Activated CD4-positive, alpha-beta memory T cell treated with anti-CD3 and anti-CD28 coated beads, Interleukin-2, amount 10 ng/mL, durations not matched to agents 7 days and 5 days (primary cell): ENCODE results near the gene RPS18. TPM values are rescaled to one million over a fixed set of nuclear protein-coding genes. Genes with fewer than 3 reads are reported as not detected.
A peak's percentile ranks its signal among the peaks of the same experiment; 100 is the strongest.
"Not testable (repeated sequence)": the region's sequence is repeated elsewhere in the genome, so short reads cannot be mapped to it uniquely, and the experiment has no call there.

Experiments
- CTCF ChIA-PET: fragments of 350-600 bp; sonication (Branson Sonifier 250); formaldehyde crosslinking; loops from one replicate; lab custom pipeline; 2021; ENCODE audit warnings: antibody characterized with exemption, inconsistent platforms; lab: Charles Lee
- POLR2A ChIA-PET: fragments of 350-600 bp; sonication (Branson Sonifier 250); formaldehyde crosslinking; loops from one replicate; lab custom pipeline; 2021; ENCODE audit warnings: antibody characterized with exemption; lab: Charles Lee
- DNase-seq: peaks from one replicate; pipeline ENCODE4 v3.0.0-alpha.2; 2020
- H3K27ac Mint-ChIP-seq: one replicate; pipeline ENCODE4 v1.8.0; 2021; ENCODE audit warnings: mild to moderate bottlenecking, mixed read lengths
- H3K27me3 Mint-ChIP-seq: one replicate; pipeline ENCODE4 v1.8.0; 2021; ENCODE audit warnings: mixed read lengths
- H3K36me3 Mint-ChIP-seq: one replicate; pipeline ENCODE4 v1.8.0; 2021; ENCODE audit warnings: low read depth, mixed read lengths
- H3K4me1 Mint-ChIP-seq: one replicate; pipeline ENCODE4 v1.8.0; 2021; ENCODE audit warnings: mixed read lengths
- H3K4me3 Mint-ChIP-seq: one replicate; pipeline ENCODE4 v1.8.0; 2021; ENCODE audit warnings: mild to moderate bottlenecking, mixed read lengths
- H3K9me3 Mint-ChIP-seq: one replicate; pipeline ENCODE4 v1.8.0; 2021; ENCODE audit warnings: mixed read lengths
- total RNA-seq, 2 experiments: library from RNA; stranded (reverse); gene quantifications; one replicate each; pipeline ENCODE4 v1.2.3, GENCODE V29; 2021

Gene RPS18
- 1,000 to 10,000 TPM; 2,403 to 2,442 TPM for total RNA-seq

DNA sequence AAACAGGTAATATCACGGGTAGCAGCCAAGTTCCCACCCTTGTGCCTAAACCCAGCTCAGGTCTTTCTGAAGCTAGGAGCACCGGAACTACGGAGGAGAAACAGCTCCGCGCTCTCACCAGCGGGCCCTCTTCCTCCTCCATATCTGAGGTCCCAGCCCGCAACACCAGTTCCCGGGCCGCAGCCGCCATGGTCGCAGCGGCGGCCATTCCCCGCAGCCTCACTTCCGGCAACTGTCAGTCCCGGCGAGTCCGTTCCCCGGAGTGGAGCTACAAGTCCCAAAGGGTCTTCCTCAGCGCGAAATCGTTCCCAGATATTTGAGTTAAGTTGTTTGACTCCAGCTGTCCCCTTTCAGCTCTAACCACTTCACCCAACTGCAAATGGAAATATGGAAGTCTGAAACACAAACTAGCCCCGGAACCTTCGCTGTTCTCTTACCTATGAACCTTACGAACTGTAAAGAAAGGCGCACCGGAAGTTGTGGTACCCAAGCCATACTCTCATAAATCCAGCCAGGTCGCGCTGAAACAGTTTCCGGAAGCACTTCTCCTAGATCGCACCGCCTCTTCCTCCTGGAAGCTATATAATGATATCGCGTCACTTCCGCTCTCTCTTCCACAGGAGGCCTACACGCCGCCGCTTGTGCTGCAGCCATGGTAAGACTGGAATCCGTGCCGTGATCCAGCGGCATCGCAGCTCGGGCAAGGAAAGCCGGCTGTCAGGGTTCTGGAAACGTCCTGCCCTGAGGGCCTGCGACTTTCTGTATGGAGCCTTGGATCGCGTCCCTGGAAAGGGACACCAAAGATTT lies at the start of gene RPS18, which contains the start of gene VPS52:
RPS18 (plus strand) TSS at position 608 of the 807 bp plus-strand sequence; CDS start at position 653, 45 bp downstream.
VPS52 (minus strand) TSS at position 409 of the 807 bp plus-strand sequence; CDS start at position 208, 201 bp downstream.
- Mint-ChIP-seq H3K4me3 (peak within 1 kb of the TSS; percentile 92), H3K36me3 (peaks cover 86% of the 10 kb centered on the region), H3K9me3 (no peaks in the 10 kb centered on the region), H3K27ac (peak within 1 kb of the TSS; percentile 99), H3K4me1 (peaks cover 64% of the 10 kb centered on the region), H3K27me3 (no peaks in the 10 kb centered on the region)
- POLR2A ChIA-PET = interaction anchor here (0.6 to 4.2 kb wide), 40 partner anchors 8 to 1313 kb away, joined by 3 to 76 read pairs (median 5); partner anchors contain the start of genes BRD2, CUTA, NELFE and PFDN6
- CTCF ChIA-PET = interaction anchor here (0.8 to 2.2 kb wide), 12 partner anchors 11 to 440 kb away, joined by 3 to 27 read pairs (median 4); partner anchors contain the start of genes HSD17B8, PFDN6, RING1 and UQCC2
- DNase-seq = peak; percentile 93

- H3K4me3 Mint-ChIP-seq, DNase-seq, H3K4me1 Mint-ChIP-seq, POLR2A ChIA-PET, H3K36me3 Mint-ChIP-seq, H3K9me3 Mint-ChIP-seq, H3K27ac Mint-ChIP-seq: not testable (repeated sequence)
- H3K27me3 Mint-ChIP-seq = peaks cover 52% of the 10 kb centered on the region
- CTCF ChIA-PET = interaction anchor here (1.2 kb wide), 1 partner anchor 22 kb away, joined by 3 read pairs; no protein-coding TSS in a partner anchor
These were observed 45.3 kb upstream of the RPS18 start for GRCh38 chr6:33226503-33227120.

DNA sequence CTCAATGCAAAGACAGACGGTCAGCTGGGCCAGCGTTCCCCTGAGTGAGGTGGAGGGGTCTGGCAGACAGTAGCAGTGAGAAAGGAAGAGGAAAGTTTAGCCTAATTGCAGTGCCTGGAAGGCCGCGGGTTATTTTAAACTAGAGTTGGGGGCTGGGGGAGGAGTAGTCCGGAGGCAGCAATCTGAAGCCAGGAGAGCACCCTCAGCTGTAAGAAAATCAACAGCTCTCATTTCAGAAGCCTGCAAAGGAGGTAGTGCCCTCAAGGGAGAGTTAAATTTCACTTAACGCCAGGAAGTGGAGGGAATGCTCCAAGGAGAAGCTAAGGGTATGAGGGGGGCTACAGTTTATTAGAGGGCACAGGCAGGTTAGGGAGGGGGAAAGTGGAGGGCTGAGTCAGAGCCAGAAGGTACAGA lies 36.6 kb upstream of the RPS18 start:
- Mint-ChIP-seq H3K9me3 (no peaks in the 10 kb centered on the region), H3K27me3 (peaks cover 43% of the 10 kb centered on the region), H3K36me3 (no peaks in the 10 kb centered on the region), H3K27ac (no peak overlapping the region), H3K4me1 (no peaks in the 10 kb centered on the region), H3K4me3 (no peak overlapping the region)
- ChIA-PET POLR2A (no interaction called here), CTCF (interaction anchor here (1.1 to 1.5 kb wide), 2 partner anchors 10 to 13 kb away, joined by 3 to 6 read pairs; no protein-coding TSS in a partner anchor)
- DNase-seq = no peak

- Mint-ChIP-seq H3K27me3 (peaks cover 43% of the 10 kb centered on the region), H3K4me3 (no peak overlapping the region), H3K36me3 (no peaks in the 10 kb centered on the region), H3K4me1 (no peaks in the 10 kb centered on the region), H3K9me3 (no peaks in the 10 kb centered on the region), H3K27ac (no peak overlapping the region)
- ChIA-PET CTCF (interaction anchor here (0.5 kb wide), 1 partner anchor 410 kb away, joined by 3 read pairs; no protein-coding TSS in a partner anchor), POLR2A (no interaction called here)
- no peak for DNase-seq
These were observed 35.5 kb upstream of the RPS18 start for GRCh38 chr6:33236328-33236727.

DNA sequence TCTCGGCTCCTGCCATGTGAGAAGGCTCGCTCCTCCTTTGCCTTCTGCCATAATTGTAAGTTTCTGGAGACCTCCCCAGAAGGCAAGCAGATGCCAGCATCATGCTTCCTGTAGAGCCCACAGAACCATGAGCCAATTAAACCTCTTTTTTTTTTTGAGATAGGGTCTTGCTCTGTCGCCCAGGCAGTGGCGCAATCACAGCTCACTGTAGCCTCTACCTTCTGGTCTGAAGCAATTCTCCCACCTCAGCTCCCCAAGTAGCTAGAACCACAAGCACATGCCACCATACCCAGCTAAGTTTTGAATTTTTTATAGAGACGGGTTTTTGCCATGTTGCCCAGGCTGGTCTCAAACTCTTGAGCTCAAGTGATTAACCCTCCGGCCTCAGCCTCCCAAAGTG lies 35.0 kb upstream of the RPS18 start:
- Mint-ChIP-seq H3K27ac (no peak overlapping the region), H3K4me1 (peaks cover 2% of the 10 kb centered on the region), H3K36me3 (no peaks in the 10 kb centered on the region), H3K27me3 (peaks cover 41% of the 10 kb centered on the region), H3K9me3 (no peaks in the 10 kb centered on the region), H3K4me3 (no peak overlapping the region)
- no peak for DNase-seq
- ChIA-PET CTCF (interaction anchor here (2.6 kb wide), 1 partner anchor 12 kb away, joined by 17 read pairs; no protein-coding TSS in a partner anchor), POLR2A (no interaction called here)

- H3K4me3 Mint-ChIP-seq = no peak overlapping the region
- peaks cover 45% of the 10 kb centered on the region for H3K27me3 Mint-ChIP-seq
- H3K36me3 Mint-ChIP-seq = no peaks in the 10 kb centered on the region
- no peak for DNase-seq
- no peaks in the 10 kb centered on the region for H3K9me3 Mint-ChIP-seq
- H3K4me1 Mint-ChIP-seq = peaks cover 8% of the 10 kb centered on the region
- no peak overlapping the region for H3K27ac Mint-ChIP-seq
- ChIA-PET CTCF (interaction anchor here (2.6 kb wide), 1 partner anchor 11 kb away, joined by 17 read pairs; no protein-coding TSS in a partner anchor), POLR2A (interaction anchor here (0.7 kb wide), 1 partner anchor 11 kb away, joined by 3 read pairs; no protein-coding TSS in a partner anchor)
These were observed 34.1 kb upstream of the RPS18 start for GRCh38 chr6:33237741-33238140.

GRCh38 chr6:33241968-33242367 lies 29.9 kb upstream of the RPS18 start:
- DNase-seq = no peak
- Mint-ChIP-seq H3K4me1 (peaks cover 8% of the 10 kb centered on the region), H3K4me3 (no peak overlapping the region), H3K27me3 (peaks cover 28% of the 10 kb centered on the region), H3K27ac (no peak overlapping the region), H3K9me3 (no peaks in the 10 kb centered on the region), H3K36me3 (no peaks in the 10 kb centered on the region)
- CTCF ChIA-PET = interaction anchor here (0.6 kb wide), 1 partner anchor 14 kb away, joined by 4 read pairs; no protein-coding TSS in a partner anchor
- POLR2A ChIA-PET = no interaction called here

- H3K4me3 Mint-ChIP-seq = no peak overlapping the region
- H3K27me3 Mint-ChIP-seq = peaks cover 26% of the 10 kb centered on the region
- peaks cover 14% of the 10 kb centered on the region for H3K4me1 Mint-ChIP-seq
- ChIA-PET CTCF (no interaction called here), POLR2A (no interaction called here)
- no peak overlapping the region for H3K27ac Mint-ChIP-seq
- H3K9me3 Mint-ChIP-seq = no peaks in the 10 kb centered on the region
- DNase-seq = no peak
- H3K36me3 Mint-ChIP-seq = no peaks in the 10 kb centered on the region
These were observed 28.4 kb upstream of the RPS18 start for GRCh38 chr6:33243476-33243875.

DNA sequence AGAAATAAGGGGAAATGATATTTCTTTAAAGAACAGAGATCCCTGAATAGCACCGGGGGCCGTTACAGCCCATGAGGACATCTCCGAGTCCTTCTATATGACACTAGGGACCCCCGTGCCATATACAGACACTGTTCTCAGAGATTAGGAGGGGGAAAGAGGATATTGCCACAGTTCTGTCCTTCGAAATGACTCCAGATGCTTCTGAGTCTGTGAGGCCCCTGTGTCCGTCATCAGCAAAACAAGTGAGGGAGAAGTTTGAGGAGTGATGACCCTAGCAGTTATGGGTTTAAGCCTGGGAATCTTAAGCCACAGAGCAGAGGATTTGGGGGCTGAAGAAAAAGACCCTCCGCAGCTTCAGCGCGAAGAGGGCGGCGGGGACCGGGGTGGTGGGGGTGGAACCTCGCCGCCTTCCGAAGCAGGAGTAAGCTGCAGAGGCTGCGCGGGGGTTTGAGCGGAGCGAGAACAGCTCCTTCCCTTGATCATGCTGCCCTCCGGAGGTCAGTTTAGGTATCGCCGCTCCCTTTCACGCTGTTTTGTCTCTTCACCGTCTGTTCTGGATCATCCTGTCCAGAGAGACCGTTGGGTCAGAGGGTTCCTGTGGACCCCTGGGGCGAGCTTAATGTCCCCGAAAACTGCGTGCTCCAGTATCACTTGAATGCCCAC lies 23.8 kb upstream of the RPS18 start:
- CTCF ChIA-PET = interaction anchor here (0.6 to 3.7 kb wide), 54 partner anchors 10 to 353 kb away, joined by 3 to 62 read pairs (median 5); partner anchors contain the start of genes B3GALT4, HLA-DPA1, HLA-DPB1 and PFDN6
- no peaks in the 10 kb centered on the region for H3K9me3 Mint-ChIP-seq
- peaks cover 46% of the 10 kb centered on the region for H3K4me1 Mint-ChIP-seq
- H3K4me3 Mint-ChIP-seq = peak overlapping the region; percentile 74
- peak overlapping the region; percentile 87 for H3K27ac Mint-ChIP-seq
- POLR2A ChIA-PET = interaction anchor here (0.6 to 5.2 kb wide), 25 partner anchors 10 to 276 kb away, joined by 3 to 71 read pairs (median 5); partner anchors contain the start of genes B3GALT4, HLA-DPA1, HSD17B8 and PFDN6
- H3K27me3 Mint-ChIP-seq = peaks cover 6% of the 10 kb centered on the region
- DNase-seq = peak; percentile 93
- peaks cover 30% of the 10 kb centered on the region for H3K36me3 Mint-ChIP-seq

DNA sequence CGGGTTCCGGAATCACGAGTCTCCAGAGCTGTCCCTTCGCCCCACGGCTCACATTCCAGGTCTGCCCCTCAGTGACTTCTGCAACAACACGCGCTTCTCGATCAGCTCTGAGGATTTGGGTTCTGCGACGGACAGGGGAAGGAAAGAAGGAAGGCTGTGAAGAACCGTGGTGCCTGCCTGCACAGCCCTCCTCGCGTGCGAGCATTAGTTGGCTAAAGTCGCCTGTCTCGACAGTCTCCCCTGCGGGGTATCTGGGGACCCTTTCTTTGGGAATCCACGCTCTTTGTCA lies 23.3 kb upstream of the RPS18 start:
- no peaks in the 10 kb centered on the region for H3K9me3 Mint-ChIP-seq
- peaks cover 2% of the 10 kb centered on the region for H3K27me3 Mint-ChIP-seq
- H3K27ac Mint-ChIP-seq = peak overlapping the region; percentile 87
- ChIA-PET CTCF (interaction anchor here (0.7 to 3.7 kb wide), 51 partner anchors 11 to 395 kb away, joined by 3 to 62 read pairs (median 6); partner anchors contain the start of genes B3GALT4, HLA-DPA1, HLA-DPB1 and PSMB9), POLR2A (interaction anchor here (0.5 to 5.2 kb wide), 25 partner anchors 11 to 389 kb away, joined by 3 to 71 read pairs (median 5); partner anchors contain the start of genes B3GALT4, HLA-DPA1, HSD17B8 and PFDN6)
- H3K36me3 Mint-ChIP-seq = peaks cover 30% of the 10 kb centered on the region
- no peak for DNase-seq
- H3K4me1 Mint-ChIP-seq = peaks cover 46% of the 10 kb centered on the region
- H3K4me3 Mint-ChIP-seq = peak overlapping the region; percentile 74

- H3K4me1 Mint-ChIP-seq = peaks cover 46% of the 10 kb centered on the region
- H3K27me3 Mint-ChIP-seq = no peaks in the 10 kb centered on the region
- H3K36me3 Mint-ChIP-seq = peaks cover 30% of the 10 kb centered on the region
- H3K27ac Mint-ChIP-seq = peak overlapping the region; percentile 87
- peak overlapping the region; percentile 74 for H3K4me3 Mint-ChIP-seq
- ChIA-PET CTCF (interaction anchor here (0.7 to 3.7 kb wide), 53 partner anchors 11 to 396 kb away, joined by 3 to 62 read pairs (median 5); partner anchors contain the start of genes B3GALT4, HLA-DPA1, HLA-DPB1 and HSD17B8), POLR2A (interaction anchor here (0.5 to 5.2 kb wide), 29 partner anchors 9 to 404 kb away, joined by 3 to 71 read pairs (median 5); partner anchors contain the start of genes B3GALT4, HLA-DPA1, HSD17B8 and PFDN6)
- DNase-seq = peak; percentile 98
- no peaks in the 10 kb centered on the region for H3K9me3 Mint-ChIP-seq
These were observed 22.7 kb upstream of the RPS18 start for GRCh38 chr6:33248932-33249731.
